Panc1 (cell line): ENCODE measurements around the gene TEX35. TPM values are rescaled to one million over a fixed set of nuclear protein-coding genes. Genes with fewer than 3 reads are reported as not detected.

Experiments
- ATAC-seq: fragments of 200-7000 bp; cut with Tn5 transposase; 2 replicates; pipeline ENCODE4 v1.9.1; 2020; ENCODE audit warnings: mild to moderate bottlenecking, moderate library complexity
- BruUV-seq: library from RNA; stranded (reverse); fragments of 400-500 nt; replicated peaks from 2 replicates; lab custom pipeline; 2021; lab: Mats Ljungman, UMichigan
- CTCF ChIA-PET: fragments of 300-600 bp; sonication (Branson Sonifier 250); formaldehyde crosslinking; loops from one replicate; lab custom pipeline; 2022; ENCODE audit warnings: antibody characterized with exemption; lab: Charles Lee
- POLR2A ChIA-PET: fragments of 300-600 bp; sonication (Branson Sonifier 250); formaldehyde crosslinking; loops from one replicate; lab custom pipeline; 2022; ENCODE audit warnings: antibody characterized with exemption; lab: Charles Lee
- DNase-seq: peaks from one replicate; pipeline ENCODE4 v3.0.0-alpha.2; 2010; ENCODE audit warnings: low read depth, low spot score
- H3K27ac ChIP-seq: 2 replicates; pipeline ENCODE4 v1.5.1; 2011; ENCODE audit warnings: mild to moderate bottlenecking, low read length, inconsistent platforms
- H3K27me3 ChIP-seq: fragments of 200-500 bp; sonication (Bioruptor generic); 2 replicates; pipeline ENCODE4 v1.6.0; 2014; ENCODE audit warnings: low read length, inconsistent platforms; ENCODE audit not compliant: control insufficient read depth, insufficient read depth
- H3K36me3 ChIP-seq: fragments of 200-500 bp; sonication (Bioruptor generic); 2 replicates; pipeline ENCODE4 v1.5.1; 2014; ENCODE audit warnings: inconsistent platforms, mild to moderate bottlenecking, low read length, moderate library complexity; ENCODE audit not compliant: control insufficient read depth, insufficient read depth
- H3K4me1 ChIP-seq: 2 replicates; pipeline ENCODE4 v1.5.1; 2011; ENCODE audit warnings: inconsistent platforms, mild to moderate bottlenecking, low read length, moderate library complexity; ENCODE audit not compliant: control insufficient read depth, insufficient read depth
- H3K4me3 ChIP-seq, 2 experiments: 2 replicates each; pipeline ENCODE4 v1.5.1; 2011 to 2012; ENCODE audit warnings: low read depth in 2 of 2, low read length in 2 of 2, mild to moderate bottlenecking in 2 of 2, inconsistent platforms in 1 of 2, moderate library complexity in 1 of 2
- H3K9me3 ChIP-seq: fragments of 200-500 bp; sonication (Bioruptor generic); 2 replicates; pipeline ENCODE4 v1.5.1; 2014; ENCODE audit warnings: low read depth, mild to moderate bottlenecking, inconsistent platforms, low read length, moderate library complexity; ENCODE audit not compliant: control insufficient read depth, insufficient read depth
- CTCF ChIP-seq: fragments of 450-650 bp; IDR thresholded peaks from 2 replicates; pipeline ENCODE4 v1.5.1; 2017; ENCODE audit warnings: mild to moderate bottlenecking
- POLR2AphosphoS5 ChIP-seq: IDR thresholded peaks from 2 replicates; pipeline ENCODE4 v1.6.1; 2012; ENCODE audit warnings: mild to moderate bottlenecking, low read depth, low read length, moderate library complexity
- REST ChIP-seq, 2 experiments: IDR thresholded peaks; 2 replicates each; pipeline ENCODE4 v1.6.1; 2011 to 2012; ENCODE audit warnings: low read depth in 2 of 2, control low read depth in 1 of 2, low read length in 1 of 2, mild to moderate bottlenecking in 1 of 2, moderate library complexity in 1 of 2; ENCODE audit not compliant: insufficient read depth in 1 of 2
- SIN3A ChIP-seq: IDR thresholded peaks from 2 replicates; pipeline ENCODE4 v1.6.1; 2012; ENCODE audit warnings: low read depth, mild to moderate bottlenecking, low read length, moderate library complexity, borderline replicate concordance; ENCODE audit not compliant: insufficient read depth
- TCF7L2 ChIP-seq: IDR thresholded peaks from 2 replicates; pipeline ENCODE4 v1.6.1; 2011; ENCODE audit warnings: mild to moderate bottlenecking, low read depth, low read length, inconsistent platforms
- in situ Hi-C: cut with HindIII; loops from 2 replicates; pipeline ENCODE4 v1.10.0; 2016; ENCODE audit warnings: low sequenced_read_pairs, low pct_unique_long_range_greater_than_20kb
- intact Hi-C: fragments of 100-400 bp; cut with micrococcal nuclease; formaldehyde crosslinking; loops from one replicate; pipeline ENCODE4 v1.10.0; 2022; ENCODE audit not compliant: unreplicated experiment
- total RNA-seq: library from RNA; stranded (reverse); gene quantifications from one replicate; pipeline ENCODE4 v1.2.1, GENCODE V29; 2021; ENCODE audit not compliant: unreplicated experiment

TEX35 gene
- total RNA-seq, 1 experiment from 2014 or later = not detected

- no peak for ATAC-seq
- H3K27ac ChIP-seq = no peak overlapping the region
- in situ Hi-C loops (no loop called here), intact Hi-C loops (no loop called here)
- ChIA-PET POLR2A (interaction anchor here (0.6 kb wide), 1 partner anchor 42 kb away, joined by 18 read pairs; no protein-coding TSS in a partner anchor), CTCF (no interaction called here)
- DNase-seq = no peak
- BruUV-seq = no TSS peak
- no peaks in the 10 kb centered on the region for H3K4me1 ChIP-seq
- no peak overlapping the region for H3K4me3 ChIP-seq
- TF ChIP-seq TCF7L2 (no peak), SIN3A (no peak), REST (IDR thresholded peaks at IDR 0.05; ENCODE audit: insufficient read depth in 1 of 2, low read depth in 2 of 2, low read length in 1 of 2) (no peak), CTCF (no peak), POLR2AphosphoS5 (no peak)
- H3K9me3 ChIP-seq = no peaks in the 10 kb centered on the region
- no peaks in the 10 kb centered on the region for H3K27me3 ChIP-seq
- no peaks in the 10 kb centered on the region for H3K36me3 ChIP-seq
These were observed 17.0 kb upstream of the TEX35 start for GRCh38 chr1:178495741-178496409.

DNA sequence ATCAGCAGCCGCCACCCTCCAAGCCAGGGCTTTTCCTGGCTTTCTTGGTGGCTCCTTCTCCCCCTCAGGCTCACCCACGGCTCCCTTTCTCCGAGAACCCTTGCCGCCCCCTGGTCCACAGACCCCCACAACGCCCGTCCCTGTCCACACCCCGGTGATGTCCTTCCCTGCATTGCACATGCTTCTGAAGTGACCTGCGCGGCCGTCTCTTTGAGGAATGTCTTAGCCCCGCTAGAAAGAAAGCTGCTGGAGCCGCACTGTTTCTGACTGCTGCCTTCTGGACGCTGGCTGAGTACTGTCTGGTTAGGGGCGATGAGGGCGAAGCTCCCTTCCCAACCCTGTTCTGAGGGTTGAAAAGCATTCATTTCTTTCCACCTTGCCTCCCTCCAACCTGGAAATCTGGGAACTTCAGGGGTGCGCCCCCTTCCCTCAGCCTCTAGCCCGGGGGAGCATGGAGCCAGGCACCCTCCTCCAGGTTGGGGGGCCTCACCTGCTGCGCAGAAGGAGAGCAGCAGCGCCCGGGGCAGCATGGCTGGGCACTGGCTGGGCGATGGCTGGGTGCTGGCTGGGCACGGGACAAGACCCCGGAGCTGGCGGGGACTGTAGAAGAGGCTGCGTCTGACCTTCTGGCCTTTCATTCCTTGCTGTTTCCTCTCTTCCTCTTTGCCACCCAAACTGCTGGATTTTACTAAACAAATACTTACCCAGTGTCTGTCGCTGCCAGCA, 16.3 kb upstream of the TEX35 start, which contains the start of gene CLEC20A:
Gene CLEC20A (minus strand): TSS at position 555 of the 726 bp plus-strand sequence. CDS start 25 bp downstream, at position 530.
- CTCF ChIA-PET = no interaction called here

More for the DNA sequence above, 16.3 kb upstream of the TEX35 start, which contains the start of gene CLEC20A:
- Histone ChIP-seq H3K27ac (no peak within 1 kb of the TSS), H3K9me3 (no peaks in the 10 kb centered on the region), H3K4me3 (no peak within 1 kb of the TSS), H3K4me1 (no peaks in the 10 kb centered on the region), H3K27me3 (no peaks in the 10 kb centered on the region), H3K36me3 (no peaks in the 10 kb centered on the region)
- intact Hi-C loops (no loop called here), in situ Hi-C loops (no loop called here)
- ATAC-seq = no peak
- no peak for TF ChIP-seq TCF7L2
- no peak for TF ChIP-seq SIN3A
- no peak for TF ChIP-seq CTCF
- TF ChIP-seq POLR2AphosphoS5 = no peak
- TF ChIP-seq REST (IDR thresholded peaks at IDR 0.05; ENCODE audit: insufficient read depth in 1 of 2, low read depth in 2 of 2, low read length in 1 of 2) = no peak
- POLR2A ChIA-PET = no interaction called here
- DNase-seq = no peak
- BruUV-seq = no TSS peak
